ENCODE results near the gene NTF4.

The NTF4 gene

GRCh38 chr19:49011194-49011593 is 53.4 kb downstream of the NTF4 start:
- Histone ChIP-seq H3K27me3 (ENCODE audit: control insufficient read depth, insufficient read depth, low read length) (no peaks in the 10 kb centered on the region), H3K4me1 (ENCODE audit: control insufficient read depth, insufficient read depth, low read length) (no peaks in the 10 kb centered on the region), H3K9me3 (ENCODE audit: control insufficient read depth, low read length) (no peaks in the 10 kb centered on the region), H3K36me3 (ENCODE audit: control insufficient read depth, insufficient read depth, low read length) (no peaks in the 10 kb centered on the region), H3K4me3 (ENCODE audit: low read length) (no peak overlapping the region), H3K9ac (ENCODE audit: low read length) (no peak overlapping the region)

Measured in mucosa of stomach (tissue), 1 donor.